ENCODE results near the gene COCH.

Gene COCH

GRCh38 chr14:30876692-30877091 is 2.3 kb downstream of the COCH start:
- TF ChIP-seq, protein P1, sequence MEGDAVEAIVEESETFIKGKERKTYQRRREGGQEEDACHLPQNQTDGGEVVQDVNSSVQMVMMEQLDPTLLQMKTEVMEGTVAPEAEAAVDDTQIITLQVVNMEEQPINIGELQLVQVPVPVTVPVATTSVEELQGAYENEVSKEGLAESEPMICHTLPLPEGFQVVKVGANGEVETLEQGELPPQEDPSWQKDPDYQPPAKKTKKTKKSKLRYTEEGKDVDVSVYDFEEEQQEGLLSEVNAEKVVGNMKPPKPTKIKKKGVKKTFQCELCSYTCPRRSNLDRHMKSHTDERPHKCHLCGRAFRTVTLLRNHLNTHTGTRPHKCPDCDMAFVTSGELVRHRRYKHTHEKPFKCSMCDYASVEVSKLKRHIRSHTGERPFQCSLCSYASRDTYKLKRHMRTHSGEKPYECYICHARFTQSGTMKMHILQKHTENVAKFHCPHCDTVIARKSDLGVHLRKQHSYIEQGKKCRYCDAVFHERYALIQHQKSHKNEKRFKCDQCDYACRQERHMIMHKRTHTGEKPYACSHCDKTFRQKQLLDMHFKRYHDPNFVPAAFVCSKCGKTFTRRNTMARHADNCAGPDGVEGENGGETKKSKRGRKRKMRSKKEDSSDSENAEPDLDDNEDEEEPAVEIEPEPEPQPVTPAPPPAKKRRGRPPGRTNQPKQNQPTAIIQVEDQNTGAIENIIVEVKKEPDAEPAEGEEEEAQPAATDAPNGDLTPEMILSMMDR (conservative IDR thresholded peaks at IDR 0.05): no peak
- H3K27ac ChIP-seq: no peak overlapping the region

- no peak overlapping the region for H3K27ac ChIP-seq
- TF ChIP-seq, protein P1 (conservative IDR thresholded peaks at IDR 0.05): no peak
These were observed 8.1 kb downstream of the COCH start for GRCh38 chr14:30882431-30882830.

- TF ChIP-seq, protein P1 (conservative IDR thresholded peaks at IDR 0.05): no peak
- H3K27ac ChIP-seq: no peak overlapping the region
These were observed 9.3 kb downstream of the COCH start for GRCh38 chr14:30883508-30884294.

- TF ChIP-seq, protein P1 (conservative IDR thresholded peaks at IDR 0.05): no peak
- H3K27ac ChIP-seq: no peak overlapping the region
These were observed 10.5 kb downstream of the COCH start for GRCh38 chr14:30884901-30885300.

DNA sequence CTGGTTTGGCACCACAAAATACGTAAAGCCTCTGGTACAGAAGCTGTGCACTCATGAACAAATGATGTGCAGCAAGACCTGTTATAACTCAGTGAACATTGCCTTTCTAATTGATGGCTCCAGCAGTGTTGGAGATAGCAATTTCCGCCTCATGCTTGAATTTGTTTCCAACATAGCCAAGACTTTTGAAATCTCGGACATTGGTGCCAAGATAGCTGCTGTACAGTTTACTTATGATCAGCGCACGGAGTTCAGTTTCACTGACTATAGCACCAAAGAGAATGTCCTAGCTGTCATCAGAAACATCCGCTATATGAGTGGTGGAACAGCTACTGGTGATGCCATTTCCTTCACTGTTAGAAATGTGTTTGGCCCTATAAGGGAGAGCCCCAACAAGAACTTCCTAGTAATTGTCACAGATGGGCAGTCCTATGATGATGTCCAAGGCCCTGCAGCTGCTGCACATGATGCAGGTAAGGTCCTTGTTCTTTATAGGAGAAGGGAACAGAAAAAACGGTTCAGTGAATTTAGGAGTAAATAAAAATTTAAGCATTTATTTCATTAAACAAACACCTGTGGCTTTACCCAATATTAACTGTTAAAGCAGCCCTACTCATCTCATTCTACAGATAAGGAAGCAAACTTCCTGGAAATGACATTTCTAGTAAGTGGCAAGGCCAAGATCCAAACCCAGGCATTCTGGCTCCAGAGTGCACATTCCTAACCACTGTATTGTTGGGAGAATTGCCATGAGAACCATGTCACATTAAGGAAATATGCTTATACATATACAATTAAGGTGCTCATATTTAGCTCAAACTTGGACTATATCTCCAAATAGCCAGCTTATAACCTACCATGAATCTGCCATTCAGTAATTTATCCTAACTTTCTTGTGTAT is 11.7 kb downstream of the COCH start:
- no peak overlapping the region for H3K27ac ChIP-seq
- TF ChIP-seq, protein P1 (conservative IDR thresholded peaks at IDR 0.05): no peak

GRCh38 chr14:30888480-30889243 is 14.3 kb downstream of the COCH start:
- H3K27ac ChIP-seq: no peak overlapping the region
- TF ChIP-seq, protein P1 (conservative IDR thresholded peaks at IDR 0.05): no peak

DNA sequence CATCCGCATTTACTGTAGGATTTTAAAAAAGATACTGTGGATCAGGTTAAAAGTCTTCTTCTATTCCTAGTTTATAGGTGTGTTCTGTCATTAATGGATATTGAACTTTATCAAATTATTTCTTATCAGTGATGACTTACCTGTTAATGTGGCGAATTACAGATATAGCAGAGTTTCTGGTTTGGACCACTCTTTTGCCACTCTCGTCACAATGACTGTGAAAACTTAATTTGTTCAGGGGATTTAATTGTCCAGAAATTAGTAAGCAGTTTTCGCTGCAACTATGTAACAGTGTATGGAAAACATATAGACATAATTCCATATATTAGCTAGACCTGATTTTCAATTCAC is 14.9 kb downstream of the COCH start:
- H3K27ac ChIP-seq: no peak overlapping the region
- TF ChIP-seq, protein P1 (conservative IDR thresholded peaks at IDR 0.05): no peak
